NCI-H345 treated with DMSO at 0.1 percent for 48 hours (cell line): ENCODE measurements around the gene LIN9.
"Not testable (repeated sequence)": the region's sequence is repeated elsewhere in the genome, so short reads cannot be mapped to it uniquely, and the experiment has no call there.

Experiments
- DNase-seq: peaks from one replicate; lab custom pipeline; 2025; ENCODE audit not compliant: unreplicated experiment; lab: John Stamatoyannopoulos, UW

The LIN9 gene, protein sequence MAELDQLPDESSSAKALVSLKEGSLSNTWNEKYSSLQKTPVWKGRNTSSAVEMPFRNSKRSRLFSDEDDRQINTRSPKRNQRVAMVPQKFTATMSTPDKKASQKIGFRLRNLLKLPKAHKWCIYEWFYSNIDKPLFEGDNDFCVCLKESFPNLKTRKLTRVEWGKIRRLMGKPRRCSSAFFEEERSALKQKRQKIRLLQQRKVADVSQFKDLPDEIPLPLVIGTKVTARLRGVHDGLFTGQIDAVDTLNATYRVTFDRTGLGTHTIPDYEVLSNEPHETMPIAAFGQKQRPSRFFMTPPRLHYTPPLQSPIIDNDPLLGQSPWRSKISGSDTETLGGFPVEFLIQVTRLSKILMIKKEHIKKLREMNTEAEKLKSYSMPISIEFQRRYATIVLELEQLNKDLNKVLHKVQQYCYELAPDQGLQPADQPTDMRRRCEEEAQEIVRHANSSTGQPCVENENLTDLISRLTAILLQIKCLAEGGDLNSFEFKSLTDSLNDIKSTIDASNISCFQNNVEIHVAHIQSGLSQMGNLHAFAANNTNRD

GRCh38 chr1:226308723-226309397, at the start of gene LIN9:
Gene LIN9 (minus strand): TSS chr1:226309164. CDS start chr1:226309139, 25 bp downstream.
- DNase-seq, result peak; percentile 84

DNA sequence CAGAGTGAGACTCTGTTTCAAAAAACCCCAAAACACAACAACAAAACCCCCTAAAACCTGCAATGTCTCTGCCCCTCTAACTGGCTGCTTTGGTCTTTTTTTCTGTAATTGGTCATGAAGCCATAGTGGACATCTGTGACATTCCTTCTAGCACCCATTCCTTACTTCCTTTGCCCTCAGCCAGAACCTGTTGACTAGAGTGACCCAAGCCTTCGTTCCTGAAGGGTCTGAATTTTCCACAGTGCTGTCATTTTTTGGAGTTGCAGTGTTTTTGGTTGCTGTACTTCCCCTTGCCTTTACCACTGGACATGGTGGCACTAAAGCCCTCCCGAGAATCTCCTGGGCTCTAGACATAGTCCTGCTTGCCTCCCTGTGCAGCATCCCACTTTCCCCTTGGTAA, 48.5 kb upstream of the LIN9 start:
- no peak for DNase-seq

DNA sequence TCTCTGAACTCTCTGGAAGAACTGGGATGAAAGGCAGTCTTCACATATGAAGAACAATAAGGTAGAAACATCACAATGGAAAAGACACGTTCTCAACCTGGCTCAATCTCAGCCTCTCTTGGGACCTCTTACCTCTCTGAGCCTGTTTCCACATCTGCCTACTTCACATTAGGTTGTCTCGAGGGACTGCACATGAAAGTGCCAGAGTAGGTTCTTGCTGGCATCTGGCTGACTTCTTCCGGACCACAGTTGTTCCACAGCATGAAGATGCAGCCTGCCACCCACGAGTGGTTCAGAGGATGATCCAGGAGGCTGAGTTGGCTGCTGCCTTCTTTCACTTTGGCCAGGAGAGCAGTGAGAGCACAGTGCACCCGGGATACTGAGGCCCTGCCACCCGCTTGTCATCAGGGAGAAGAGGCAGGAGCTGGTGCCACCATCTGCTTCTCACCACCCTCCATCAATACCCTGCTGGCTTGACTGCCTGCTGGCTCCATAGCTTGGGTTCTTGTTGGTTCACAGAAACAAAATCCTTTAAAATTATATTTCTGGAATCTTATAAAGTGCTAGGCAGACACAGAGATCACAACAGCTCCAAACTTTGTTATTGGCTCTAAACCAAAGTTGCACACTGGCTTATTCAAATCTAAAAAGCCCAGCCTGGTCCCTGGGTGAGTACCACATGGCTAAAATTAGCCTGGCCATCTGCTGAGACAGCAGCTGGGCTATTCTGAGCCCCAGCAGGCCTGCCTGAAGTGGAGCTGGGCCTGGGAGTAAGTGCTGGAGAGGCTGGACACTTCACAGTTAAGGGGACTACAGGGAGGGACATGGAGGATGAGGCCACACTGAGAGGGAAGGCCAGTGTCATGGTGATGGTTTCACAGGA, 46.9 kb upstream of the LIN9 start:
- DNase-seq, result no peak

DNA sequence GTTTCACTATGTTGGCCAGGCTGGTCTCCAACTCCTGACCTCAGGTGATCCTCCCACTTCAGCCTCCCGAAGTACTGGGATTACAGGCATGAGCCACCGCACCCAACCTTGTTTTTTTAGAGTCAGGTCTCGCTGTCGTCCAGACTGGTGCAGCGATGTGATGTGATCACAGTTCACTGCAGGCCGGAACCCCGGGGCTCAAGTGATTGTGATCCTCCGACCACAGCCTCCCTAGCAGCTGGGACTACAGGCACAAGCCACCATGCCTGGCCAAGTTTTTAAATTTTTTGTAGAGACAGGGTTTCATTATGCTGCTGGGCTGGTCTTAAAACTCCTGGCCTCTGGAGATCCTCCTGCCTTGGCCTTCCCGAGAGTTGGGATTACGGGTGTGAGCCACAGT, 46.1 kb upstream of the LIN9 start:
- no peak for DNase-seq

GRCh38 chr1:226353698-226354525, 44.9 kb upstream of the LIN9 start:
- DNase-seq, result no peak

GRCh38 chr1:226351709-226352108, 42.7 kb upstream of the LIN9 start:
- no peak for DNase-seq

- DNase-seq, result no peak
These were observed 41.5 kb upstream of the LIN9 start for GRCh38 chr1:226350519-226350865.

DNA sequence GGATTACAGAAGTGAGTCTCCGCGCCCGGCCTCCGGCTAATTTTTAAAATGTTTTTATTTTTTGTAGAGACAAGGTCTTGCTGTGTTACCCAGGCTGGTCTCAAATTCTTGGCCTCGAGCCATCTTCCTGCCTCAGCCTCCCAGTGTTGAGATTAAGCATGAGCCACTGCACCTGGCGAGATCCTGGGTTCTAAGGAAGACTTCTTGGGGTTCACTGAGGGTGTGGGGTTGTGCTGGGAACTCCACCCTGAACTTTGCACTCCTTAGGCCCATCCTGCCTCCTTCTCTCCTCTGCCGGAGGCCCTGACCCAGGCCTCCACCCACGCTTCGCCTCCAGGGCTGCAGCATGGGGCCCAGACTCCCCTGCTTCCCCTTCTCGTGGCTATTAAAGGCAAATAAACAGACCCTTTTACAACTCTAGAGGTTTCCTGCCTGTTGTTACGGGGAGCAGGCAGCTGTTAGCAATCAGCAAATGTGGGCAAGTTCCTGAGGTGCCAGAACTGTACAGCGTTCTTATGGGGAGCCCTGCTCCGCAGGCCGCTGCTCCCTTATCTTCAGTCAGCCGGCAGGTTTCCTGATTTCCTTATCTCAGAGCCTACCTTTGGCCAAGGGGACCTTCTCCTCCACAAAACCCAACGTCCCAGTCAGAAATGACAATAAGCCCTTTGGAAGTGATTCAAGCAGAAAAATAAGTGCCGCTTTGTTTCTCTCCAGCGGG, 41.0 kb upstream of the LIN9 start:
- DNase-seq, result no peak

DNA sequence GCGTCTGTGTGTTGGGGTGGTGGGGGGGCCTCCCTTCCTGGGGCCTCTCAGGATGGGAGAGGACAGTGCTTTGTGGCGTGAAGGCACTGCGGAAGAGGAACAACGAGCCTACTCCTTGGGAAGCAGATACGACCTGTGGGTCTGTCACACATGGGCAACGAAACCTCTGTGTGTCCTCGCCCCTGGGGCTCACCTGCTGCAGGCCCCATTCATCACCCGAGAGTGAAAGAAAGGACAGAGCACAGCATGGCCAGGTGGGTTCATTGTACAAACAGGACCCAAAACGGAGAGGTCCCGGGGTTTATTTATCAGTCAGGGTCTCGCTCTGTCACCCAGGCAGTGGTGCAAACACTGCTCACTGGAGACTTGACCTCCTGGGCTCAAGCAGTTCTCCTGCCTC, 40.1 kb upstream of the LIN9 start:
- no peak for DNase-seq

DNA sequence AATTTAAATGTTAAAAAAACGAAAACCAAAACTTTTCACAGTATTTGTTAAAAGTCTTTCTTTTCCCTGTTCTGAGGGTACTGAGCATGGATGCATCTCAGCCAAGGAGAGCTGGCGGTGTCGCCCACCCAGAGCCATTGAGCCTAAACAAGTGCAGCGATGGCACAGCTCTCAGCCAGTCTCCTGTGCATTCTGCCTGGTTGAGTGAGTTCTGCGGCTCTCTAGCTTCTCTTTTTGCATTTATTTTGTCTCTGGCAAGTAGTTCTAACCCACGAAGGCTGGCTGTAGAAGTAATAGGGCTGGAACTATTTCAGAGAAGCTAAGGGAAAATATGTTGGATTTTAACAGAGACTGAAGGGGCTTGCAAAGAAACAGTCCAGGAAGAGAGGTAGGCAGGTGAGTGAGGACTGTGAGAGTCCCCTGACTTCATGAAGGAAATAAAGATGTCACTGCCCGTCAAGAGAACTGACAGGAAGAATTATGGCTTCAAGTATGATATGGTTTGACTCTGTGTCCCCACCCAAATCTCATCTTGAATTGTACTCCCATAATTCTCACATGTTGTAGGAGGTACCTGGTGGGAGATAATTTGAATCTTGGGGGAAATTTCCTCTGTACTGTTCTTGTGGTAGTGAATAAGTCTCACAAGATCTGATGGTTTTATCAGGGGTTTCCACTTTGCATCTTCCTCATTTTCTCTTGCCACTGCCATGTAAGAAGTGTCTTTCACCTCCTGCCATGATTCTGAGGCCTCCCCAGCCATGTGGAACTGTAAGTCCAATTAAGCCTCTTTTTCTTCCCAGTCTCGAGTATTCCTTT, 35.7 kb upstream of the LIN9 start:
- no peak for DNase-seq

GRCh38 chr1:226342656-226343055, 33.7 kb upstream of the LIN9 start:
- DNase-seq, result no peak

DNA sequence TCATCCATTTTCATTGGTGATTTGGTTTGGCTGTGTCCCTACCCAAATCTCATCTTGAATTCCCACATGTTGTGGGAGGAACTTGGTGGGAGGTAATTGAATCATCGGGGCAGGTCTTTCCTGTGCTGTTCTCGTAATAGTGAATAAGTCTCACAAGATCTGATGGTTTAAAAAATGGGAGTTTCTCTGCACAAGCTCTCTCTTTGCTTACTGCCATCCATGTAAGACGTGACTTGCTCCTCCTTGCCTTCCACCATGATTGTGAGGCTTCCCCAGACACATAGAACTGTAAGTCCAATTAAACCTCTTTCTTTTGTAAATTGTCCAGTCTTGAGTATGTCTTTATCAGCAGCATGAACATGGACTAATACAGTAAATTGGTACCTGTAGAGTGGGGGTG, 31.1 kb upstream of the LIN9 start:
- DNase-seq, result not testable (repeated sequence)

- DNase-seq, result no peak
These were observed 28.4 kb upstream of the LIN9 start for GRCh38 chr1:226337276-226337875.

- no peak for DNase-seq
These were observed 26.7 kb upstream of the LIN9 start for GRCh38 chr1:226335661-226336060.

DNA sequence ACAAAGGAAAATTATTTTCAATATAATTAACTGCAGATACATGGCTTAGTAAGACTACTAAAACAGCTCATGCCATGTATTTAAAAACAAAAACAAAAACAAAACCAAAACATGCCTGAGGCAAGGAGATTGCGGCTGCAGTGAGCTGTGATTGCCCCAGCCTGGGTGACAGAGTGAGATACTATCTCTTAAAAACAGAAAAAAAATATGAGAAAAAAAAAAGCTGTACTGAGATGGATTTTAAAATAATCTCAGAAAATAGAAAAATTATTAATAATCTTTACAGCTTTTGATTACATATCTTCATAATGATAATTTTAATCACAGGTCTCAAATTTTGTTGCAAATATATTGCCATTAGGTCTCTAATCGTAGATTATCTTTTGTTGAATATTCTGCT, 24.0 kb upstream of the LIN9 start:
- no peak for DNase-seq

- DNase-seq, result no peak
These were observed 20.3 kb upstream of the LIN9 start for GRCh38 chr1:226329237-226329636.

- DNase-seq, result no peak
These were observed 18.8 kb upstream of the LIN9 start for GRCh38 chr1:226327761-226328162.

GRCh38 chr1:226325178-226325577, 16.2 kb upstream of the LIN9 start:
- DNase-seq, result no peak

GRCh38 chr1:226324479-226324878, 15.5 kb upstream of the LIN9 start:
- DNase-seq, result no peak
